GM10847 (cell line): ENCODE measurements around the gene SNAP25.

Experiments
- POLR2A ChIP-seq: IDR thresholded peaks from 2 replicates; pipeline ENCODE4 v1.6.1; 2011; ENCODE audit not compliant: insufficient read length; ENCODE audit errors: extremely low read depth

Gene SNAP25

GRCh38 chr20:10349118-10349517 is 130.5 kb downstream of the SNAP25 start:
- no peak for TF ChIP-seq POLR2A

- no peak for TF ChIP-seq POLR2A
These were observed 131.7 kb downstream of the SNAP25 start for GRCh38 chr20:10350188-10350842.

DNA sequence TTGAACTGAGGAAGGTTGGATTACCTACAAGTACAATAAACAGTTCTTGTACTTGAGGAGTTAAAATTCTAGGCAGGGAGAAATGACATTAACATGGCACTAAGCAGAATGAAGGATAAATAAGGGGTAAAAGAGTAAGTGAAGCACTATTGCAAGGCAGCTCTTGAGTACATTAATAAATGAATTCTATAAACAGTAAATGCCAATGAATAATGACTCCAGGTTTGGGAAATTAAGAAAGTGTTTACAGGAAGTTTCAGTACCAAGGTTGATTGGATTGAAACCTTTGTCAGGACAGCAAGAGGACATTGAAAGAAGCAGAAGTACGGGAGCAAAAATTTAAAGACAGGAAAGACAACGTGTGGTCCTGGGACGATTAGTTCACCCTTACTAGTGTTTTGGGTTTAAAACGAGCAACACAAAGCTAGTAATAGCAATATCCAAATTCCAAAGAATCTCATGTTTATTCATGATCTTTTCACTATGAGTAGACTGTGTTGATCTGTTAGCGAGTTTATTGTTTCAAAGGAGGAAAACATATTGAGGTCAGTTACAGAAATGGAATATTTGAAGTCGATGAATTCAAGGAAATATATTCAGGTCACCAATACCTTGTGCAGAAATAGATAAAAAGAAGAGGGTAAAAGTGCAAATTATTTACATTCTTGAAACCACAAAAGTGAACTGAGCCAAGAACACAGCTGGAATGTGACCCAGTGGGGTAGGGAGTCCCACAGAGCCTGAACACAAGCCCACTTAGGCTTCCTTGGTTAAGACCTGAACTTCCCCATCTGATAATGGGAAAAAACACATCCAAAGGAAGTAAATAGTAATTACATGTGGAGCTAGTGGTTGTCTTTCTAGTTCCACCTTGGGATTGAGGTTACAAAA is 134.5 kb downstream of the SNAP25 start:
- TF ChIP-seq POLR2A = no peak

DNA sequence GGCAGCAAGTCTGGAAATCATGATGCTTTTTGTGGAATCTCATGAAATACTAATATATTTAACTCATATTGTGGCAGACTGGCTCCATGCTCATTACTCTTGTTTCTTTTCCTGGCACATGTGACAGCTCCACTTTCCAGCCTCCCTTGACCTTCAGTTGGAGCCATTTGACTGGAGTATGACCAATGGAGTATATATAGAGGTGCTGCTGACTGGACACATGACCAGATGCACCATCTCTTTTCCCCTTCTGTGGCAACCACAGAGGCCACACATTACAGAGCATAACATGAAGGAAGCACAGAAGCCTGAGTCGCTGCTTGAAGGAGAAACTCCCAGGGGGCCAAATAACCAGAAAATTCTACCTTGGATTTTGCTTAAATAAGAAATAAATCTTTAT is 138.0 kb downstream of the SNAP25 start:
- no peak for TF ChIP-seq POLR2A
